GM13976 (cell line): ENCODE data around the gene GRID1.

Experiments
- DNase-seq: peaks from one replicate; pipeline ENCODE4 v3.0.0; 2012; ENCODE audit warnings: low spot score
- in situ Hi-C: fragments of 300-500 bp; cut with MboI; formaldehyde crosslinking; loops from one replicate; pipeline ENCODE4 v1.12.0; 2022; ENCODE audit warnings: low sequenced_read_pairs, mixed read lengths, inconsistent platforms; ENCODE audit not compliant: unreplicated experiment
- TF ChIP-seq, protein P1 (sequence below): IDR thresholded peaks from 2 replicates; pipeline ENCODE4 v1.5.1; 2012; ENCODE audit warnings: borderline replicate concordance, mild to moderate bottlenecking; ENCODE audit not compliant: insufficient read depth; ENCODE audit errors: extremely low read depth, missing control alignments, control extremely low read depth

The GRID1 gene

DNA sequence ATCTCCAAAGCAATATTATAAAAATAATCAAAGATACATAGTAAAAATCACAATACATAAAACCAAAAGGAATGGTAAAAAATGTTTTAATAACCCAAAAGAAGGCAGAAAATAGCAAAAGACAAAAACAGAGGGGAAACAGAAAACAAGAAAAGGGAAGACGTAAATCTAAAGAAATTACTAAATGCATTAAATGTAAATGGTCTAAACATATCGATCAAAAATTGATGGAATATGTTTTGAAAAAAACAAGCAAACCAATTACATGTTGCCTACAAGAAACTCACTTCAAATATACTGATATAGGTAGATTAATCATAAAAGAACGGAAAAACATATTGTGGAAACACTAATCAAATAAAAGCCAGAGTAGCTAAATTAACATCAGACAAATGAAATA, 369.1 kb downstream of the GRID1 start:
- in situ Hi-C loops = no loop called here
- TF ChIP-seq, protein P1, sequence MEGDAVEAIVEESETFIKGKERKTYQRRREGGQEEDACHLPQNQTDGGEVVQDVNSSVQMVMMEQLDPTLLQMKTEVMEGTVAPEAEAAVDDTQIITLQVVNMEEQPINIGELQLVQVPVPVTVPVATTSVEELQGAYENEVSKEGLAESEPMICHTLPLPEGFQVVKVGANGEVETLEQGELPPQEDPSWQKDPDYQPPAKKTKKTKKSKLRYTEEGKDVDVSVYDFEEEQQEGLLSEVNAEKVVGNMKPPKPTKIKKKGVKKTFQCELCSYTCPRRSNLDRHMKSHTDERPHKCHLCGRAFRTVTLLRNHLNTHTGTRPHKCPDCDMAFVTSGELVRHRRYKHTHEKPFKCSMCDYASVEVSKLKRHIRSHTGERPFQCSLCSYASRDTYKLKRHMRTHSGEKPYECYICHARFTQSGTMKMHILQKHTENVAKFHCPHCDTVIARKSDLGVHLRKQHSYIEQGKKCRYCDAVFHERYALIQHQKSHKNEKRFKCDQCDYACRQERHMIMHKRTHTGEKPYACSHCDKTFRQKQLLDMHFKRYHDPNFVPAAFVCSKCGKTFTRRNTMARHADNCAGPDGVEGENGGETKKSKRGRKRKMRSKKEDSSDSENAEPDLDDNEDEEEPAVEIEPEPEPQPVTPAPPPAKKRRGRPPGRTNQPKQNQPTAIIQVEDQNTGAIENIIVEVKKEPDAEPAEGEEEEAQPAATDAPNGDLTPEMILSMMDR = no peak
- DNase-seq = no peak

DNA sequence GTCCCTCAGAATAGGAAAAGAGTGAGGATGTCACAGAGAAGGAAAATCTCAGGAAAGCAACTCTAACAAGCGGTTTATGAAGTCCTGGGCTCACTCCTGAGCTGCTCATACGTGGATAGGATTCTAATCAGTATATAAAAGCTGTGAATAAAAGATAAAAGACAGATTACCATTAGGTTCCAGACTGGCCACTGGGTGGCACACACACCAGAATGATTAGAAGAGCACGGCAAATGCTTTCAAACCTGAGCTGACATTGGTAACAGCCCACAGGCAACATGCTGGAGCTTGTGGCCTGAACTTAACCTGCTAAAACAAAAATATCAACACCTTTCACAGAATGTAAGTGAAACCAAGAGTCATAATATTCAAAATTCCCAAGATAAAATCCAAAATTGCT, 370.8 kb downstream of the GRID1 start:
- TF ChIP-seq, protein P1 = no peak
- no peak for DNase-seq
- in situ Hi-C loops = no loop called here

DNA sequence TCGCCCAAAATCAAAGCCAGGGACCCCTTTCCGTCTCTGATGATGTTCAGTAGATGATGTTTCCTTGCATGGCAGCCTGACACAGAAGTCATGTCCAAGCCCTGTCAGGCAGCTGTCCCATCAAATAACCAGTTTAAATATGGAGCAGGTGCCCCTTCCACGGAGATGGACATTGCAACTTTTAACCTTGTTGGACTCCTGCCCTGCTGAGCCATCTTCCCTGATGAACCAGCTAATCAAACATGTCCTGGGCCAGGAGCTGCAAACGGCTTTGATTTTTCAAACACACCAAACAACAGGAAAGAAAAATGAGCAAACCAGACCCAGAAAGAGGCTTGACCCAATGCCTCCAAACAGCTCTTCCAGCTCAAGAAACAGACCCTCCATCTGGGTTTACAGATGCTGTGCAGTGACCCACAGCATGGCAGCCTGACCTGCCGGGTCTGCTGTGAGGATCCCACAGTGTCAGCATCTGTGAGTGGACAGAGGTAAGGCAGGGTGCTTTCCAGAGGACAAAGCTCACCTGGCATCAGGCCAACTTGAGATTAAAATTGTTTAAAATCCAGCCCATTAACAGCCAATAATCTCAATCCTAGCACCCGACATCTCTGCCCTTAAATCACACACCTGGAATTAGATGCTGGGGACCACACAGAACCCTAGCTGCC, 372.6 kb downstream of the GRID1 start:
- DNase-seq = no peak
- in situ Hi-C loops = no loop called here
- TF ChIP-seq, protein P1 = no peak

DNA sequence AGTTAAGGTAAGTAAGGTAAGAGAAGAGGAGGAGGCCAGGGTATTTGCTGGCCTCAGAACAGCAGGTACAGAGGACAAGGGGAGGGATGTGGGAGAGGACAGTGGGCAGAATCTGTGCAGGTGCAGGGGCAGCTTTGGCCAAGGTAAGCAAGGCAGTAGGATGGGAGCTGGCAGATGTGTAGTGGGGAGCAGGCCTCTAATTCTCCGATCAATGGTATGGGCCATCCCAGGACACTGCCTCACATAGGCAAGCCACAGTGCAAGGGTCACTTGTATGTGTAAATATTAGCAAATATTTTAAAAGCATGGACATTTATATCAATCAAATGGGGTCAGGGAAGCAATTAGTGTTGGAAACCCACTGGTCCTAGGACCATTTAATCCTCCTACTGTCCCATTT, 373.5 kb downstream of the GRID1 start:
- TF ChIP-seq, protein P1 = no peak
- in situ Hi-C loops = no loop called here
- DNase-seq = no peak

DNA sequence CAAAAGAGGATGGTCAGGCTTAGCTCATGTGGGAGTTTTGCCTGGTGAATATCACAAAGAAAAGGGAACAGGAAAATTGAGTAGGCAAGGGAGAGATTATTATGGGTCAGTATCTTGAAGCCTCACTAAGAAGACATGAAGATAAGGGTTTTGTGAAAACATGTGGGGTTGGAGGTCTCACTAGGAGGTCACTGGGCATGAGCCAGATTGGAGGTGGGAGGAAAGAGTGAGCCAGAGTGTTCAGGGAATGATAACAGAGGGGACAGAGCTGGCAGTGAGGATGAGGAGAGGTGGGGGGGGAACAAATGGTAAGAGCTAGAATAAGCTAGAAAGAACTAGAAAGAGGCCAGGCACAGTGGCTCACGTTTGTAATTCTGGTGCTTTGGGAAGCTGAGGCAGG, 374.3 kb downstream of the GRID1 start:
- no peak for DNase-seq
- in situ Hi-C loops = no loop called here
- TF ChIP-seq, protein P1 = no peak

DNA sequence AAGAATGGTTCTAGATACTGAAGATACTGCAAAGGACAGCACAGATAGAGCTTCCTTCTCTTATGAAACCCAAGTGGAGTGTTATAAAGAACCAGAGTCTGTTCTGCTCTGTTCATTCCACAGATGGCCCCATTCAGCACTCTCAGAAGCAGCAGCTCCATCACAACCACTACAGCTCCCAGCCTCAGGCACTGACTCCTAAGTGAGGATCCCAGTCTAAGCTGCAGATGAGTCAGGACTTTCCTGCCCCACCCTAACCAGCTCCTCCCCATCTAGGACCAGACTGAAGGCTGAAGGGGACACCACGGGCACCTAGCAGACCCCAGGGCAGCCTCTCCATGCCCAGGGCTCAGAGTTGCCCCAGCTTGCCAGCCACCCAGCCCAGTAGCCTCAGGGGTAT, 379.8 kb downstream of the GRID1 start:
- TF ChIP-seq, protein P1 = no peak
- no peak for DNase-seq
- in situ Hi-C loops = no loop called here
